ENCODE results near the gene MAPRE2.

MAPRE2 gene

GRCh38 chr18:35176925-35177324 is 135.7 kb downstream of the MAPRE2 start:
- TF ChIP-seq CTCF (IDR thresholded peaks at IDR 0.05; ENCODE audit: borderline replicate concordance, insufficient read depth, low read depth, low read length), result no peak
- no peak overlapping the region for H3K4me3 ChIP-seq (ENCODE audit: low read depth, low read length)

DNA sequence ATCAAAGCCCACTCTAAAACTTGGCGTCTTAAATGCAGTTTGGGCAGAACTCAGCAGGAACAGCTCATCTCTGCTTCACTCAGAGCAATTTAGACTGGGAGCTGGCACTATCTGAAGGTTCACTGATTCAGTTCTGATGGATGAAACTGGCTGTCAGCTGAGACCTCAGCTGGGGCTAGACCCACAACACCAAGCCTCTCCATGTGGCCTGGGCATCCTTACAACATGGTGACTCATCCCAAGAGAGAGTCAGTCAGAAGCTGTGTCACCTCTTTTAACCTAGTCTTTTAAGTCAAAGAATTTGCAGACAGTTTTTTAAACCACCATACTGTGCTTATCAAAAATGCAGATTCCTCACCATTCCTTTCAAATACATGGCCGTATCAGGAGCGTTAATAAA is 137.0 kb downstream of the MAPRE2 start:
- no peak for TF ChIP-seq CTCF (IDR thresholded peaks at IDR 0.05; ENCODE audit: borderline replicate concordance, insufficient read depth, low read depth, low read length)
- no peak overlapping the region for H3K4me3 ChIP-seq (ENCODE audit: low read depth, low read length)

DNA sequence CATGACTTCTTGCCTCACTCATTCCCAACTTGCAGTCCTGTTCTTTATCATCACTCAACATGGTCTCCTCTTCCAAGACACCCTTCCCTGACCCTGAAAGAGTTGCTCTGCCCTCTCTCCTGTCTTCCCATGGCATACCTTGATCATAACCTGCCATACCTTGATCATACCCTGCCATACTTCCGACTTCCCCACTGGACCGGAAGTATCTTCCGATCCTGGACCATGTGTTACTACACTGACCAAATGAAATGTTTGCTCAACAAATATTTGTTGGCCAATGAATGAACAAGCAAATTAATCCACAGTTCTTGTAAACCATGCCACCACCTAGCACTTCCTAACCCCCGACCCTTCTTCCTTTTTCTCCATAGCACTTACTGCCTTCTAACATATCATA is 138.7 kb downstream of the MAPRE2 start:
- no peak for TF ChIP-seq CTCF (IDR thresholded peaks at IDR 0.05; ENCODE audit: borderline replicate concordance, insufficient read depth, low read depth, low read length)
- no peak overlapping the region for H3K4me3 ChIP-seq (ENCODE audit: low read depth, low read length)

DNA sequence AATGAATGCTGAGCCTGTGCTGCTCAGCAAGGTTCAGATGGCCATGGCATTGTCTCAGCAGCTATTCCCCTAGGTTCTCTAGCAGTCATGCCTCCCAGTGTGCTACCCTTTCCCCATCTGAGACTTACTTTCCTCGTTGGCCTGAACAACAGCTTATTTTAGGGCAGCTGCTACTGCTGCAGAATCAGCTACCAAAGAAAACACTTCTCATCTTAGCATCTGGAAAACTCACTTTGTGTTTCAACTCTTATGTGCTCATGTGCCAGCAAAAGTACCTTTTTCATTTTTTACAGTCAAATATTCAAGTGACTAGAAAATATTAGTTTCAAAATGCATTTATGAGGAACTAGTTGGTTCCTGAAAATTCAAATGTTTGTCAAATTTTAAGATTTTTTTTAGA is 139.2 kb downstream of the MAPRE2 start:
- no peak overlapping the region for H3K4me3 ChIP-seq (ENCODE audit: low read depth, low read length)
- no peak for TF ChIP-seq CTCF (IDR thresholded peaks at IDR 0.05; ENCODE audit: borderline replicate concordance, insufficient read depth, low read depth, low read length)

DNA sequence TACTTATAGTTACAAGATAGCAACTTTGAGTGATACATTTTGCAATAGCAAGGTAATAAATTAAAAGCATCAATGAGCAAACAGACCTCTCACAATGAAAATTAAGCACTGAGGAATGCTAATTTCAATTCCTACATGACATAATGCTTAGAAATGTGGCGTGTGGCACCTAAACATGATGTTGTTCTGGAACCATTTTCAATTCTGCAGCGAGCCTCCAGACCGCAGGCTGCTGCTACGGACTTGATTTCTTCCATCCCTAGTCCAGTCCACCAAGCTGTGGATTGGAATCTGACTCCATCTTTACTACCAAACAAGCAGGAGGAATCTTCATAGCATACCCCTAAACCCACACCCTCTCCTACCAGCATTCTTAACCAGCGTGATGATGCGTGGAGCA is 140.9 kb downstream of the MAPRE2 start:
- TF ChIP-seq CTCF (IDR thresholded peaks at IDR 0.05; ENCODE audit: borderline replicate concordance, insufficient read depth, low read depth, low read length), result no peak
- H3K4me3 ChIP-seq (ENCODE audit: low read depth, low read length), result no peak overlapping the region

DNA sequence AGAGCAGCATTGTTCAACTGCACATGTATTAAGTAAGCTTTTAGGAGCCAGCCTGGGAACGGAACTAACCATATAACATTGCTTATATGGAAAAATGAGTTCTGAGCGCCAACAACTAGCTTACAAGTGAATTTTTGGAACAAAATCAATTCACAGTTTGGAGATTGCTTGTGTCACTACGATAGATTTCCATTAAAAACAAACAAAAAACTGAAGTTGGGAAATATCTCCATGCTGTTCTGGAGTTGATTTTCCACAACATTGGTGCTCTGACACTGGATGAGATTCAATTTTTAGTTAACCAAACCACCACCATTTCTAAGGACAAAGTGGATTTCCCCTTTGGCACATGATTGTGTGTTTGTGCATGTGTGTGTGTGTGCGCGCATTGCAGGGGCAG is 142.7 kb downstream of the MAPRE2 start:
- no peak overlapping the region for H3K4me3 ChIP-seq (ENCODE audit: low read depth, low read length)
- TF ChIP-seq CTCF (IDR thresholded peaks at IDR 0.05; ENCODE audit: borderline replicate concordance, insufficient read depth, low read depth, low read length), result no peak

GRCh38 chr18:35185771-35186170 is 144.6 kb downstream of the MAPRE2 start:
- H3K4me3 ChIP-seq (ENCODE audit: low read depth, low read length), result no peak overlapping the region
- TF ChIP-seq CTCF (IDR thresholded peaks at IDR 0.05; ENCODE audit: borderline replicate concordance, insufficient read depth, low read depth, low read length), result no peak

Measured in GM12875 (cell line).